PC-3 (cell line): ENCODE results near the gene CDH11.

Source experiments
- CTCF ChIP-seq: fragments of 300-600 bp; sonication (generic); conservative IDR thresholded peaks from 2 replicates; pipeline ENCODE4 v1.5.1; 2017; ENCODE audit warnings: antibody characterized with exemption, low read depth, mild to moderate bottlenecking, low read length
- EZH2 ChIP-seq: fragments of 300-600 bp; sonication (generic); IDR thresholded peaks from one replicate; pipeline ENCODE4 v1.6.1; 2017; ENCODE audit warnings: antibody characterized with exemption, mild to moderate bottlenecking, low read length; ENCODE audit not compliant: unreplicated experiment
- EZH2phosphoT487 ChIP-seq: fragments of 300-600 bp; sonication (generic); IDR thresholded peaks from 2 replicates; pipeline ENCODE4 v1.6.1; 2018; ENCODE audit warnings: mild to moderate bottlenecking, antibody characterized with exemption, low read length, borderline replicate concordance

DNA sequence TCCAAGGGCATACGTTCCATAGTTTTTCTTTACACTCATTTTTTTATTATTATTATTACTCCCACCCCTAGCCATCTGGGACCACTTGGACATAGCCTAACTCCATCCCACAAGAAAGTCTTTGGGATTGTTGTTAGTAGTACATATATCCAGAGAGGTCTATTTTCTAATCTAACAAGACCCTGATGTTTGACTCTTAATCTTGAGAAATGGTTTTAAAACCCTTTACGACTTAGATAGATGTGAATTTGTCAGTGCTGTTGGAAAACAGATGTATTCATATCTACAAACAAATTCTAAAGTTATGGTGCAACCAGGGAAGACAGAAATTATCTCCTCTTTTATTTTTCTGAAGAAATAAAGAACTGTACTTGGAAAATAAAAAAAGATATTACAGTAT, 197.8 kb downstream of the CDH11 start:
- TF ChIP-seq CTCF: no peak
- no peak for TF ChIP-seq EZH2phosphoT487
- no peak for TF ChIP-seq EZH2
